Ovary (tissue), 9 donors: ENCODE data around the gene CAB39. TPM values are rescaled to one million over a fixed set of nuclear protein-coding genes. Genes with fewer than 3 reads are reported as not detected.

Source experiments
- DNase-seq, 5 donors: peaks; one replicate each; pipeline ENCODE4 v3.0.0-alpha.2; 2019 to 2020
- H3K27ac ChIP-seq, 2 donors: fragments of 200-600 bp; one replicate each; pipeline versions ENCODE4 v1.5.1 to v1.8.0; 2019 to 2022
- H3K27me3 ChIP-seq: fragments of 200-600 bp; one replicate; pipeline ENCODE4 v1.8.0; 2022
- H3K36me3 ChIP-seq: fragments of 200-600 bp; sonication (generic); one replicate; pipeline ENCODE4 v1.5.1; 2019
- H3K4me1 ChIP-seq: one replicate; pipeline ENCODE4 v1.8.1; 2013; ENCODE audit warnings: mild to moderate bottlenecking, moderate library complexity; ENCODE audit not compliant: insufficient read depth
- H3K4me3 ChIP-seq: fragments of 200-600 bp; sonication (generic); one replicate; pipeline ENCODE4 v1.5.1; 2017
- H3K9me3 ChIP-seq, 2 donors: fragments of 200-600 bp in 1 of 2; sonication (generic) in 1 of 2; one replicate each; pipeline versions ENCODE4 v1.5.1 to v1.8.1; 2013 to 2019; ENCODE audit warnings: mild to moderate bottlenecking in 1 of 2, moderate library complexity in 1 of 2
- CTCF ChIP-seq, 3 donors: fragments of 450-650 bp in 2 of 3; fragments of 200-600 bp in 1 of 3; IDR thresholded peaks; one replicate each; pipeline versions ENCODE4 v1.5.1 to v1.8.0; 2016 to 2022; ENCODE audit warnings: antibody characterized with exemption in 3 of 3, mild to moderate bottlenecking in 1 of 3
- EP300 ChIP-seq: sonication (generic); formaldehyde crosslinking; IDR thresholded peaks from one replicate; pipeline ENCODE4 v1.6.1; 2017; ENCODE audit warnings: antibody characterized with exemption
- POLR2A ChIP-seq: fragments of 450-650 bp; IDR thresholded peaks from one replicate; pipeline ENCODE4 v1.6.1; 2017; ENCODE audit warnings: antibody characterized with exemption, mild to moderate bottlenecking, moderate library complexity
- WGBS, 3 donors: extraction: QIAGEN DNeasy Blood & Tissue Kit in 1 of 3; methylation state at CpG; one replicate each; pipeline versions ENCODE4 v1.1.5 to v1.1.7; 2013 to 2017; 5-methylcytosine and 5-hydroxymethylcytosine counted together
- intact Hi-C, 4 donors: fragments of 100-400 bp; cut with DNase I; formaldehyde crosslinking; loops; one replicate each; pipeline versions ENCODE4 v1.11.0 to v1.15.1; 2022 to 2023
- polyA plus RNA-seq, 2 donors: library from polyadenylated mRNA; stranded (reverse); fragments of 200-250 nt in 1 of 2; fragments of 350-450 nt in 1 of 2; fragmentation: Illumina TruSeq in 1 of 2; extraction: RNeasy Lipid Tissue Mini Kit (QIAGEN cat#74804) in 1 of 2; gene quantifications; one replicate each; pipeline ENCODE4 v1.2.3, GENCODE V29; 2013 to 2014
- total RNA-seq, 7 donors: library from RNA; depleted of rRNA in 2 of 7; stranded (reverse); fragments of >200 nt in 2 of 7; fragmentation: NEBNext Ultra II Directional in 3 of 7; extraction: Animal tissue kit (Norgen Biotek cat#: 25700) in 3 of 7; gene quantifications; one replicate each; pipeline versions ENCODE4 v1.1.0 to v1.2.4, GENCODE V29; 2016 to 2023
- donor health status: DM: no; HTN: no; CAD: no; lungs with moderate emphysema.
- donor health status: DM: no; HTN: no; CAD: no.
- donor health status: Bipolar disorder and iron deficiency.
- donor health status: DM: yes; HTN: yes; CAD: no.
- donor health status: DM: no; HTN: no; CAD: no.
- donor health status: DM: yes; HTN: yes; CAD: no.

Gene CAB39
- total and polyA plus RNA-seq, 9 donors, result 24.8 to 64.4 (median 50.4) TPM

GRCh38 chr2:230666446-230666845, 46.2 kb upstream of the CAB39 start:
- Histone ChIP-seq H3K27me3 (no peaks in the 10 kb centered on the region), H3K4me1 (no peaks in the 10 kb centered on the region), H3K9me3 (no peaks in the 10 kb centered on the region), H3K27ac (no peak overlapping the region), H3K4me3 (no peak overlapping the region), H3K36me3 (no peaks in the 10 kb centered on the region)
- WGBS, 3 donors, result 67 to 77% (median 74%) methylated on average over 8 of the region's 8 CpGs
- intact Hi-C loops, result no loop called here
- TF ChIP-seq CTCF (IDR thresholded peaks at IDR 0.05), result no peak
- TF ChIP-seq POLR2A, result no peak
- TF ChIP-seq EP300, result no peak
- no peak for DNase-seq

- Histone ChIP-seq H3K4me1 (no peaks in the 10 kb centered on the region), H3K36me3 (no peaks in the 10 kb centered on the region), H3K27ac (no peak overlapping the region), H3K27me3 (no peaks in the 10 kb centered on the region), H3K4me3 (no peak overlapping the region), H3K9me3 (no peaks in the 10 kb centered on the region)
- DNase-seq, result no peak
- intact Hi-C loops, result no loop called here
- WGBS, 3 donors, result 82 to 84% (median 83%) methylated on average over 9 of the region's 9 CpGs
- TF ChIP-seq CTCF (IDR thresholded peaks at IDR 0.05) (no peak), POLR2A (no peak), EP300 (no peak)
Observed at GRCh38 chr2:230666885-230667712, 45.5 kb upstream of the CAB39 start.

- H3K27ac ChIP-seq, result no peak overlapping the region
- H3K36me3 ChIP-seq, result no peaks in the 10 kb centered on the region
- TF ChIP-seq EP300 (no peak), CTCF (IDR thresholded peaks at IDR 0.05) (no peak), POLR2A (no peak)
- intact Hi-C loops, result no loop called here
- H3K4me3 ChIP-seq, result no peak overlapping the region
- DNase-seq, result no peak
- H3K9me3 ChIP-seq, result no peaks in the 10 kb centered on the region
- H3K27me3 ChIP-seq, result no peaks in the 10 kb centered on the region
- H3K4me1 ChIP-seq, result no peaks in the 10 kb centered on the region
- 61 to 66% (median 63%) methylated on average over 12 of the region's 12 CpGs for WGBS, 3 donors
Observed at GRCh38 chr2:230668184-230668938, 44.3 kb upstream of the CAB39 start.

DNA sequence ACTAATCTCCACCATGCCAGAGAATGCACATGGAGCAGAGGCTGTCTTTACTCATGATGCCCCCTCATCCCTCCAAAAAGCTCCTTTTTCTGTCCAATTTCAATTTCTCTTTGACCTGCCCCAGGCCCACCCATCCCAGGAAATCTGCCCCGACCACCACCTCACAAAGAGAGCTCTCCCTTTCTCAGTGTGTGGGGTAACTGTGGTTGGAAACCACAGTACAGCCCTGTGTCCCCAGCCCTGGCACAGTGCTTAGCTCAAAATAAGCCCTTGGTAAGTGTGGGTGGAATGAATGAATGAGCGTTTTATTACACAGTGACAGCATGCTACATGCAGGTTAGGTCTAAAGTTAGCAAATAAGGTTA, 43.7 kb upstream of the CAB39 start:
- H3K36me3 ChIP-seq, result no peaks in the 10 kb centered on the region
- intact Hi-C loops, result no loop called here
- TF ChIP-seq POLR2A (no peak), EP300 (no peak), CTCF (IDR thresholded peaks at IDR 0.05) (no peak)
- WGBS, 3 donors, result 72 to 86% (median 76%) methylated on average over 2 of the region's 2 CpGs
- DNase-seq, result no peak
- no peak overlapping the region for H3K27ac ChIP-seq
- no peaks in the 10 kb centered on the region for H3K27me3 ChIP-seq
- H3K9me3 ChIP-seq, result no peaks in the 10 kb centered on the region
- no peaks in the 10 kb centered on the region for H3K4me1 ChIP-seq
- H3K4me3 ChIP-seq, result no peak overlapping the region
